Activated CD8-positive, alpha-beta T cell treated with anti-CD3 and anti-CD28 coated beads for 36 hours (primary cell): Measurements from ENCODE around the gene TTLL13. TPM values are rescaled to one million over a fixed set of nuclear protein-coding genes. Genes with fewer than 3 reads are reported as not detected.

Experiments
- ATAC-seq: fragments of 200-7000 bp; cut with Tn5 transposase; one replicate; pipeline ENCODE4 v1.10.0; 2021; ENCODE audit warnings: mild to moderate bottlenecking, moderate library complexity
- CTCF ChIA-PET: fragments of 350-600 bp; sonication (Branson Sonifier 250); formaldehyde crosslinking; loops from one replicate; lab custom pipeline; 2021; ENCODE audit warnings: antibody characterized with exemption; lab: Charles Lee
- POLR2A ChIA-PET: fragments of 350-600 bp; sonication (Branson Sonifier 250); formaldehyde crosslinking; loops from one replicate; lab custom pipeline; 2021; ENCODE audit warnings: antibody characterized with exemption; lab: Charles Lee
- DNase-seq: peaks from one replicate; pipeline ENCODE4 v3.0.0-alpha.2; 2020
- H3K27ac Mint-ChIP-seq: one replicate; pipeline ENCODE4 v1.8.0; 2021; ENCODE audit warnings: mild to moderate bottlenecking, mixed read lengths
- H3K27me3 Mint-ChIP-seq: one replicate; pipeline ENCODE4 v1.8.0; 2021; ENCODE audit warnings: mixed read lengths
- H3K36me3 Mint-ChIP-seq: one replicate; pipeline ENCODE4 v1.8.0; 2021; ENCODE audit warnings: low read depth, mixed read lengths
- H3K4me1 Mint-ChIP-seq: one replicate; pipeline ENCODE4 v1.8.0; 2021; ENCODE audit warnings: low read depth, mixed read lengths
- H3K4me3 Mint-ChIP-seq: one replicate; pipeline ENCODE4 v1.8.0; 2021; ENCODE audit warnings: mild to moderate bottlenecking, moderate library complexity, mixed read lengths
- H3K9me3 Mint-ChIP-seq: one replicate; pipeline ENCODE4 v1.8.0; 2021; ENCODE audit warnings: mixed read lengths
- CTCF ChIP-seq: fragments of 200-600 bp; IDR thresholded peaks from one replicate; pipeline ENCODE4 v1.8.0; 2022; ENCODE audit warnings: antibody characterized with exemption, mild to moderate bottlenecking
- intact Hi-C: fragments of 100-400 bp; cut with micrococcal nuclease; formaldehyde crosslinking; loops from one replicate; pipeline ENCODE4 v1.10.0; 2022
- total RNA-seq, 2 experiments: library from RNA; stranded (reverse); gene quantifications; one replicate each; pipeline ENCODE4 v1.2.3, GENCODE V29; 2021

The TTLL13 gene
- total RNA-seq, 2 experiments from 2014 or later: 0.20 to 1.1 TPM

DNA sequence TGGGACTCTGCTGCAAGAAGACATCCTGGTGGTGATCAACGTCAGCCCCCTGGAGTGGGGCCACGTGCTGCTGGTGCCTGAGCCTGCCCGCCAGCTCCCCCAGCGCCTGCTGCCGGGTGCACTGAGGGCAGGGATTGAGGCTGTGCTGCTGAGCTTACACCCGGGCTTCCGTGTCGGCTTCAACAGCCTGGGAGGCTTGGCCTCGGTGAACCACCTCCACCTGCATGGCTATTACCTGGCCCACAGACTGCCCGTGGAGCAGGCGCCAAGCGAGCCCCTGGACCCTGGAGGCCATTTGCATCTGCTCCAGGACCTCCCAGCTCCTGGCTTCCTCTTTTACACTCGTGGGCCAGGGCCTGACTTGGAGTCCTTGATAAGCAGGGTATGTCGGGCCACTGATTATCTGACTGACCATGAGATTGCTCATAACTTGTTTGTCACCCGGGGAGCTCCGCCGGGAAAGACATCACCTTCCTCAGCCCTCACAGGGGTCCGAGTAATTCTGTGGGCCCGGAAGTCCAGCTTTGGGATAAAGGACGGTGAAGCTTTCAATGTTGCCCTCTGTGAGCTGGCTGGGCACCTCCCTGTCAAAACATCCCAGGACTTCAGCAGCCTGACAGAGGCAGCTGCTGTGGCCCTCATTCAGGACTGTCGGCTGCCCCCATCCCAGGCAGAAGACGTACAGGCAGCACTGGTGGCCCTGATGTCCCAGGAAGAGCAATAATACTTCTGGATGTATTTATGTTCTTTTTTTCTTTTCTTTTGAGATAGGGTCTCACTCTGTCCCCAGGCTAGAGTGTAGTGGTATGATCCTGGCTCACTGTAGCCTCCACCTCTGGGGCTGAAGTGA lies 7.8 kb upstream of the TTLL13 start:
- ATAC-seq (no peak), DNase-seq (no peak)
- Mint-ChIP-seq H3K9me3 (no peaks in the 10 kb centered on the region), H3K27me3 (no peaks in the 10 kb centered on the region), H3K36me3 (peaks cover 7% of the 10 kb centered on the region), H3K4me3 (no peak overlapping the region), H3K4me1 (peaks cover 4% of the 10 kb centered on the region), H3K27ac (no peak overlapping the region)
- ChIA-PET POLR2A (interaction anchor here (1.3 to 1.7 kb wide), 2 partner anchors 21 to 24 kb away, joined by 3 to 4 read pairs; partner anchors contain the start of gene NGRN), CTCF (interaction anchor here (1.4 to 1.8 kb wide), 2 partner anchors 16 to 59 kb away, joined by 3 to 4 read pairs; no protein-coding TSS in a partner anchor)
- intact Hi-C loops: no loop called here
- TF ChIP-seq CTCF: no peak

DNA sequence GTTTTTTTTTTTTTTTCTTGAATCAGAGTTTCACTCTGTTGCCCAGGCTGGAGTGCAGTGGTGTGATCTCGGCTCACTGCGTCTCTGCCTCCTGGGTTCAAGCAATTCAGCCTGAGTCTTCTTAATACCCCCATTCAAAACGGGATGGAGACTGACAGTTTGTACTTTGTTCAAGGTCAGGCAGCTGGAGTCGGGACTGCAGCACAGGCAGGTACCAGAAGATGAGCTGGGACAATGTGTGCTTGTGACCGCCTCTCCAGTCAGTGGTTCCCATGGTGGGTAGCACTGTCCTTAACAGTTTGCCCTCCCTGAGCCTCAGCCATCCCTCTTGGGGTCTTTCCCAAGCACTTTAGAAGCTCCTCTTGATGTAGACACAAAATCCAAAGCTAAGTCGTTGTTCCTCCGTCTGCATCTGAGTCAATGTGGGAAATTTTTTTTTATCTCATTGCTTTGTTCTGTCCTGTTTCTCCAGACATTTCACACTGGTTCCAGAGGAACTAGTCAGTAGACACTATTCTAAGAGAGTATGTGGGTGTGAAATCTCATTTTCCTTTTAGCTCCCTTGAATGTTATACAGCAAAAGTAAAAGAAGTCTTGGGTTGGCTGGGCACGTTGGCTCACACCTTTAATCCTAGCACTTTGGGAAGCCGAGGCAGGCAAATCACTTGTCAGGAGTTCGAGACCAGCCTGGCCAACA lies 5.3 kb upstream of the TTLL13 start:
- TF ChIP-seq CTCF: no peak
- Mint-ChIP-seq H3K27me3 (no peaks in the 10 kb centered on the region), H3K4me3 (no peak overlapping the region), H3K4me1 (peaks cover 9% of the 10 kb centered on the region), H3K9me3 (no peaks in the 10 kb centered on the region), H3K36me3 (peaks cover 2% of the 10 kb centered on the region), H3K27ac (no peak overlapping the region)
- CTCF ChIA-PET: interaction anchor here (1.5 kb wide), 1 partner anchor 76 kb away, joined by 4 read pairs; no protein-coding TSS in a partner anchor
- ATAC-seq (no peak), DNase-seq (no peak)
- POLR2A ChIA-PET: interaction anchor here (1.2 kb wide), 1 partner anchor 8 kb away, joined by 4 read pairs; no protein-coding TSS in a partner anchor
- intact Hi-C loops: no loop called here

DNA sequence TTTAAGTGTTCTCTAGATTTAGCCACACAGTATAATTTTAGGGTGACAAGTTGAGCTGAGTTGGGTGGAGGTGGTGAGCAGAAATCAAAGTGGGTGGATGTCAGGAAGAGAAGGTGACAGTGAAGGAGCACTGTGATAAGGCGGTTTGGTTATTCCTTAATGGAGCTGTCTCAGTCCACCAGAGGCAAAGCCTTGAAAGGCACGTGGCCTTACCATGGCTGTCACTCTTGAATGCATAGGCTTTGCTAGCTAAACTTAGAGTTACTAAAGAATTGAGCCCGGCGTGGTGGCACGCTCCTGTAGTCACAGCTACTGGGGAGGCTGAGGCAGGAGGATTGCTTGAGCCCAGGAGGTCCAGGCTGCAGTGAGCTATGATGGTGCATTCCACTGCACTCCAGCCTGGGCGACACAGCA lies 560 bp upstream of the TTLL13 start:
- CTCF ChIA-PET: interaction anchor here (0.6 to 2.3 kb wide), 8 partner anchors 10 to 105 kb away, joined by 3 to 8 read pairs (median 3); no protein-coding TSS in a partner anchor
- TF ChIP-seq CTCF: no peak
- POLR2A ChIA-PET: interaction anchor here (0.9 to 2.8 kb wide), 4 partner anchors 13 to 24 kb away, joined by 3 to 13 read pairs (median 6); partner anchors contain the start of genes CIB1, GDPGP1 and NGRN
- DNase-seq: no peak
- peaks cover 16% of the 10 kb centered on the region for H3K4me1 Mint-ChIP-seq
- H3K27ac Mint-ChIP-seq: no peak overlapping the region
- intact Hi-C loops: no loop called here
- peak overlapping the region; percentile 54 for H3K4me3 Mint-ChIP-seq
- peak; percentile 35 for ATAC-seq
- H3K9me3 Mint-ChIP-seq: no peaks in the 10 kb centered on the region
- peaks cover 2% of the 10 kb centered on the region for H3K27me3 Mint-ChIP-seq
- no peaks in the 10 kb centered on the region for H3K36me3 Mint-ChIP-seq

GRCh38 chr15:90257776-90258175 lies 8.4 kb downstream of the TTLL13 start:
- ChIA-PET CTCF (interaction anchor here (1.5 kb wide), 1 partner anchor 17 kb away, joined by 3 read pairs; no protein-coding TSS in a partner anchor), POLR2A (interaction anchor here (1.0 kb wide), 1 partner anchor 8 kb away, joined by 3 read pairs; the partner anchor contains the start of gene NGRN)
- Mint-ChIP-seq H3K4me3 (no peak overlapping the region), H3K36me3 (no peaks in the 10 kb centered on the region), H3K9me3 (no peaks in the 10 kb centered on the region), H3K4me1 (peaks cover 2% of the 10 kb centered on the region), H3K27me3 (no peaks in the 10 kb centered on the region), H3K27ac (no peak overlapping the region)
- TF ChIP-seq CTCF: no peak
- intact Hi-C loops: no loop called here
- DNase-seq (no peak), ATAC-seq (no peak)
